IMR-90 (cell line): ENCODE measurements around the gene ZNF507. TPM values are rescaled to one million over a fixed set of nuclear protein-coding genes. Genes with fewer than 3 reads are reported as not detected.

ENCODE experiments used
- ATAC-seq: fragments of 200-7000 bp; cut with Tn5 transposase; 2 replicates; pipeline ENCODE4 v1.9.1; 2020; ENCODE audit warnings: low read depth, mild to moderate bottlenecking, moderate library complexity
- BruUV-seq: library from RNA; stranded (reverse); fragments of 400-500 nt; replicated peaks from 2 replicates; lab custom pipeline; 2021; lab: Mats Ljungman, UMichigan
- CTCF ChIA-PET: fragments of 300-600 bp; formaldehyde crosslinking; extraction: SDS; loops from one replicate; lab custom pipeline; 2021; ENCODE audit warnings: antibody characterized with exemption; lab: Yijun Ruan, JAX
- POLR2A ChIA-PET: fragments of 300-600 bp; sonication (Branson Sonifier 250); formaldehyde crosslinking; loops from one replicate; lab custom pipeline; 2022; ENCODE audit warnings: antibody characterized with exemption; ENCODE audit not compliant: unreplicated experiment; lab: Charles Lee
- DNase-seq: peaks from one replicate; pipeline ENCODE4 v3.0.0; 2013
- H2AFZ ChIP-seq: replicated peaks from 2 replicates; pipeline ENCODE3; 2013; ENCODE audit warnings: low read length, mild to moderate bottlenecking; ENCODE audit not compliant: poor library complexity
- H2AK5ac ChIP-seq: 2 replicates; pipeline ENCODE4 v1.6.1; 2013; ENCODE audit warnings: low read depth, low read length, inconsistent platforms
- H2AK9ac ChIP-seq: replicated peaks from 2 replicates; pipeline ENCODE3; 2013; ENCODE audit warnings: mild to moderate bottlenecking, low read depth, low read length, moderate library complexity; ENCODE audit not compliant: poor library complexity
- H2BK120ac ChIP-seq: 2 replicates; pipeline ENCODE4 v1.6.1; 2013; ENCODE audit warnings: low read depth, low read length, inconsistent platforms
- H2BK15ac ChIP-seq: 3 replicates; pipeline ENCODE4 v1.6.1; 2013; ENCODE audit warnings: low read depth, low read length, inconsistent platforms
- H2BK20ac ChIP-seq: 2 replicates; pipeline ENCODE4 v1.6.1; 2013; ENCODE audit warnings: low read depth, mild to moderate bottlenecking, inconsistent platforms, low read length, moderate library complexity
- H2BK5ac ChIP-seq: 2 replicates; pipeline ENCODE4 v1.6.1; 2013; ENCODE audit warnings: mild to moderate bottlenecking, low read depth, low read length, inconsistent platforms; ENCODE audit not compliant: poor library complexity, severe bottlenecking
- H3K14ac ChIP-seq: replicated peaks from 2 replicates; pipeline ENCODE4 v1.6.1; 2013; ENCODE audit warnings: low read depth, low read length, inconsistent platforms
- H3K18ac ChIP-seq: 2 replicates; pipeline ENCODE4 v1.6.1; 2013; ENCODE audit warnings: low read depth, low read length, control low read depth
- H3K23ac ChIP-seq: 2 replicates; pipeline ENCODE4 v1.6.1; 2013; ENCODE audit warnings: low read depth, low read length, inconsistent platforms
- H3K27ac ChIP-seq: 2 replicates; pipeline ENCODE4 v1.5.1; 2013; ENCODE audit warnings: mild to moderate bottlenecking, control low read depth, low read length; ENCODE audit not compliant: insufficient read depth
- H3K27me3 ChIP-seq: 2 replicates; pipeline ENCODE4 v1.6.1; 2013; ENCODE audit warnings: low read length; ENCODE audit not compliant: control insufficient read depth, insufficient read depth
- H3K36me3 ChIP-seq: 2 replicates; pipeline ENCODE4 v1.6.1; 2013; ENCODE audit warnings: low read length, mixed read lengths; ENCODE audit not compliant: control insufficient read depth, insufficient read depth
- H3K4ac ChIP-seq: 2 replicates; pipeline ENCODE4 v1.6.1; 2013; ENCODE audit warnings: low read depth, low read length, inconsistent platforms
- H3K4me1 ChIP-seq: 2 replicates; pipeline ENCODE4 v1.6.1; 2013; ENCODE audit warnings: low read length, mixed read lengths; ENCODE audit not compliant: control insufficient read depth, insufficient read depth
- H3K4me2 ChIP-seq: 2 replicates; pipeline ENCODE4 v1.6.1; 2013; ENCODE audit warnings: low read depth, mild to moderate bottlenecking, control low read depth, low read length, moderate library complexity
- H3K4me3 ChIP-seq: 2 replicates; pipeline ENCODE4 v1.5.1; 2013; ENCODE audit warnings: low read depth, mild to moderate bottlenecking, control low read depth, low read length, moderate library complexity; ENCODE audit not compliant: insufficient read depth
- H3K56ac ChIP-seq: 2 replicates; pipeline ENCODE4 v1.6.1; 2013; ENCODE audit warnings: low read length, inconsistent platforms; ENCODE audit not compliant: insufficient read depth; ENCODE audit errors: extremely low read depth
- H3K79me1 ChIP-seq, 2 experiments: 2 replicates each; pipeline ENCODE4 v1.6.1; 2013; ENCODE audit warnings: low read length in 2 of 2, inconsistent platforms in 1 of 2, low read depth in 1 of 2
- H3K9ac ChIP-seq: 2 replicates; pipeline ENCODE4 v1.6.1; 2013; ENCODE audit warnings: low read depth, low read length, control low read depth
- H3K9me1 ChIP-seq: 2 replicates; pipeline ENCODE4 v1.6.1; 2013; ENCODE audit warnings: low read length, inconsistent platforms; ENCODE audit not compliant: insufficient read depth
- H3K9me3 ChIP-seq: 2 replicates; pipeline ENCODE4 v1.6.1; 2013; ENCODE audit warnings: low read length; ENCODE audit not compliant: control insufficient read depth, insufficient read depth
- H4K20me1 ChIP-seq: 2 replicates; pipeline ENCODE4 v1.6.1; 2013; ENCODE audit warnings: low read length, inconsistent platforms; ENCODE audit not compliant: insufficient read depth
- H4K5ac ChIP-seq: 2 replicates; pipeline ENCODE4 v1.6.1; 2013; ENCODE audit warnings: mild to moderate bottlenecking, low read depth, low read length, control low read depth
- H4K8ac ChIP-seq, 2 experiments: 2 replicates each; pipeline ENCODE4 v1.6.1; 2013; ENCODE audit warnings: low read depth in 2 of 2, low read length in 2 of 2, control low read depth in 1 of 2, inconsistent platforms in 1 of 2
- H4K91ac ChIP-seq: 2 replicates; pipeline ENCODE4 v1.6.1; 2013; ENCODE audit warnings: low read depth, low read length, inconsistent platforms; ENCODE audit not compliant: insufficient read depth
- CTCF ChIP-seq: conservative IDR thresholded peaks from 2 replicates; pipeline ENCODE4 v1.5.1; 2012; ENCODE audit warnings: mild to moderate bottlenecking, low read depth, low read length, improper control_type of control experiment
- ELK1 ChIP-seq: fragments of 150-350 bp; IDR thresholded peaks from 2 replicates; pipeline ENCODE4 v1.6.1; 2016; ENCODE audit warnings: low read depth, mild to moderate bottlenecking, low read length, moderate library complexity, borderline replicate concordance
- FOS ChIP-seq: fragments of 150-350 bp; IDR thresholded peaks from 2 replicates; pipeline ENCODE4 v1.6.1; 2016; ENCODE audit warnings: low read depth, low read length
- MXI1 ChIP-seq: IDR thresholded peaks from 2 replicates; pipeline ENCODE4 v1.6.1; 2012; ENCODE audit warnings: low read depth, mild to moderate bottlenecking, low read length, moderate library complexity, borderline replicate concordance
- RAD21 ChIP-seq: IDR thresholded peaks from 2 replicates; pipeline ENCODE4 v1.6.1; 2012; ENCODE audit warnings: low read length, improper control_type of control experiment
- RFX5 ChIP-seq: IDR thresholded peaks from 2 replicates; pipeline ENCODE4 v1.8.0; 2012; ENCODE audit warnings: low read depth, mild to moderate bottlenecking, low read length, moderate library complexity
- SMC3 ChIP-seq: fragments of 150-350 bp; IDR thresholded peaks from 2 replicates; pipeline ENCODE4 v1.6.1; 2016; ENCODE audit warnings: low read depth, mild to moderate bottlenecking, antibody characterized with exemption, low read length, moderate library complexity
- WGBS, 2 experiments: methylation state at CpG; one replicate each; pipeline versions ENCODE4 v1.1.5 to v1.1.7; 2013; ENCODE audit warnings: missing lambda C conversion rate in 2 of 2; ENCODE audit not compliant: insufficient read length in 1 of 2; ENCODE audit errors: extremely low coverage in 2 of 2; 5-methylcytosine and 5-hydroxymethylcytosine counted together
- dilution Hi-C: fragments of 300-500 bp; cut with HindIII; formaldehyde crosslinking; loops from one replicate; pipeline ENCODE4 v1.14.3; 2018; ENCODE audit warnings: low sequenced_read_pairs; ENCODE audit not compliant: unreplicated experiment
- in situ Hi-C: fragments of 300-500 bp; cut with MboI; formaldehyde crosslinking; loops from 3 replicates; pipeline ENCODE4 v1.14.3; 2019; ENCODE audit warnings: low sequenced_read_pairs, inconsistent platforms, mixed read lengths
- intact Hi-C: fragments of 100-400 bp; cut with micrococcal nuclease; formaldehyde crosslinking; loops from 2 replicates; pipeline ENCODE4 v1.10.0; 2022
- polyA plus RNA-seq, 3 experiments: library from polyadenylated mRNA; depleted of rRNA; stranded (reverse); fragments of >200 nt; gene quantifications; 2 replicates each; pipeline ENCODE4 v1.2.3, GENCODE V29; 2012; ENCODE audit warnings: low replicate concordance in 1 of 3
- total RNA-seq: library from RNA; depleted of rRNA; stranded (reverse); fragments of >200 nt; gene quantifications from 2 replicates; pipeline ENCODE4 v1.2.3, GENCODE V29; 2012

ZNF507 gene
- total and polyA plus RNA-seq, 2 of the 4 experiments (the other 2 are of a cell fraction), result 9.6 to 19.9 TPM

- ATAC-seq (no peak), DNase-seq (no peak)
- intact Hi-C loops (no loop called here), in situ Hi-C loops (no loop called here), dilution Hi-C loops (no loop called here)
- H3K23ac ChIP-seq, result no peak overlapping the region
- H3K4me2 ChIP-seq, result no peak overlapping the region
- peaks cover 5% of the 10 kb centered on the region for H3K27me3 ChIP-seq
- no peak overlapping the region for H4K91ac ChIP-seq
- H2AK5ac ChIP-seq, result no peak overlapping the region
- H3K18ac ChIP-seq, result no peak overlapping the region
- no peak overlapping the region for H3K9ac ChIP-seq
- CTCF ChIA-PET, result no interaction called here
- POLR2A ChIA-PET, result no interaction called here
- no peaks in the 10 kb centered on the region for H3K79me1 ChIP-seq
- H3K14ac ChIP-seq, result no peak overlapping the region
- no peak overlapping the region for H3K4ac ChIP-seq
- H3K27ac ChIP-seq, result no peak overlapping the region
- no peak overlapping the region for H2BK5ac ChIP-seq
- H3K36me3 ChIP-seq, result no peaks in the 10 kb centered on the region
- H3K9me3 ChIP-seq, result no peaks in the 10 kb centered on the region
- no peak overlapping the region for H3K4me3 ChIP-seq
- H2BK15ac ChIP-seq, result no peak overlapping the region
- BruUV-seq, result no TSS peak
- no peaks in the 10 kb centered on the region for H3K9me1 ChIP-seq
- H2BK20ac ChIP-seq, result no peak overlapping the region
- no peak overlapping the region for H2BK120ac ChIP-seq
- H2AFZ ChIP-seq, result no peak overlapping the region
- no peak overlapping the region for H4K8ac ChIP-seq
- H2AK9ac ChIP-seq, result no peak overlapping the region
- WGBS, 2 experiments, result no CpG with 5 or more reads among the region's 8 CpGs
- H4K5ac ChIP-seq, result no peak overlapping the region
- no peaks in the 10 kb centered on the region for H3K4me1 ChIP-seq
- H4K20me1 ChIP-seq, result no peaks in the 10 kb centered on the region
- H3K56ac ChIP-seq, result no peak overlapping the region
- TF ChIP-seq MXI1, result no peak
- no peak for TF ChIP-seq ELK1
- no peak for TF ChIP-seq RFX5
- no peak for TF ChIP-seq CTCF
- no peak for TF ChIP-seq FOS
- no peak for TF ChIP-seq RAD21
- TF ChIP-seq SMC3, result no peak
Measured at GRCh38 chr19:32308431-32309077, 36.9 kb upstream of the ZNF507 start.
